Kidney capillary endothelial cell (primary cell): ENCODE data around the gene RBPJL.

ENCODE experiments used
- DNase-seq: peaks from one replicate; pipeline ENCODE4 v3.0.0-alpha.2; 2018; ENCODE audit warnings: low spot score

Gene RBPJL

GRCh38 chr20:45293041-45294002 is 13.3 kb upstream of the RBPJL start:
- DNase-seq, result peak; percentile 71

GRCh38 chr20:45294003-45294368 is 12.7 kb upstream of the RBPJL start:
- DNase-seq, result no peak

GRCh38 chr20:45294659-45295058 is 12.0 kb upstream of the RBPJL start:
- DNase-seq, result no peak

GRCh38 chr20:45297786-45298497 is 8.7 kb upstream of the RBPJL start:
- DNase-seq, result no peak

GRCh38 chr20:45299786-45300185 is 6.9 kb upstream of the RBPJL start:
- DNase-seq, result no peak

- DNase-seq, result no peak
Observed at GRCh38 chr20:45300961-45301360, 5.7 kb upstream of the RBPJL start.

GRCh38 chr20:45301824-45302271 is 4.8 kb upstream of the RBPJL start:
- DNase-seq, result no peak

- no peak for DNase-seq
Observed at GRCh38 chr20:45303586-45304463, 2.8 kb upstream of the RBPJL start.

- DNase-seq, result no peak
Observed at GRCh38 chr20:45304464-45304999, 2.1 kb upstream of the RBPJL start.

- no peak for DNase-seq
Observed at GRCh38 chr20:45305262-45305661, 1.4 kb upstream of the RBPJL start.

- no peak for DNase-seq
Observed at GRCh38 chr20:45307076-45307640, 518 bp downstream of the RBPJL start.

- no peak for DNase-seq
Observed at GRCh38 chr20:45308117-45308778, 1.6 kb downstream of the RBPJL start, which contains the start of gene MATN4. MATN4 (minus strand) TSS chr20:45308299; CDS start chr20:45305582, 2,717 bp downstream.

- DNase-seq, result no peak
Observed at GRCh38 chr20:45309075-45309474, 2.4 kb downstream of the RBPJL start.

GRCh38 chr20:45311589-45312211 is 5.1 kb downstream of the RBPJL start:
- DNase-seq, result peak; percentile 40

- DNase-seq, result no peak
Observed at GRCh38 chr20:45312241-45312640, 5.6 kb downstream of the RBPJL start.

GRCh38 chr20:45313065-45313695 is 6.5 kb downstream of the RBPJL start:
- no peak for DNase-seq

GRCh38 chr20:45313943-45314342 is 7.3 kb downstream of the RBPJL start:
- no peak for DNase-seq

- no peak for DNase-seq
Observed at GRCh38 chr20:45315672-45316071, 9.0 kb downstream of the RBPJL start.

- no peak for DNase-seq
Observed at GRCh38 chr20:45316150-45317080, 9.8 kb downstream of the RBPJL start.
